ENCODE measurements around the gene PLEKHA8.

DNA sequence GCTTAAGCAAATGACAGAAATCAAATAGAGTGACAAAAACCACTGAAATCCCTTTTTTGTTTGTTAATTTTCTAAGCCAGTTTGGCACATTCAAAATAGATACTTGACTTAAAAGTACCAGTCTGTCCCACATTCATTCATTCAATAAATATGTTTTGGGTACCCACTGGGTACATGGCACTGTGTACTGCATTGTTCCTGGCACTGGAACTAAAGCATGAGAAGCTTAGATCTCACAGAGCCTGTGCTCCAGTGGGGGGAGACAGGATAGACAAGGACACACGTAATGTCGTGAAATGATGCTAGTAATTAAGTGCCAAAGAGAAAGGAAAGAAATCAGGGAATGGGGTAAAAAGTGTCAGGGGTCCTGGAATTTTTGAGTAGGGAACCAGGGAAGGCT, 119.6 kb downstream of the PLEKHA8 start:
- TF ChIP-seq, protein P1, sequence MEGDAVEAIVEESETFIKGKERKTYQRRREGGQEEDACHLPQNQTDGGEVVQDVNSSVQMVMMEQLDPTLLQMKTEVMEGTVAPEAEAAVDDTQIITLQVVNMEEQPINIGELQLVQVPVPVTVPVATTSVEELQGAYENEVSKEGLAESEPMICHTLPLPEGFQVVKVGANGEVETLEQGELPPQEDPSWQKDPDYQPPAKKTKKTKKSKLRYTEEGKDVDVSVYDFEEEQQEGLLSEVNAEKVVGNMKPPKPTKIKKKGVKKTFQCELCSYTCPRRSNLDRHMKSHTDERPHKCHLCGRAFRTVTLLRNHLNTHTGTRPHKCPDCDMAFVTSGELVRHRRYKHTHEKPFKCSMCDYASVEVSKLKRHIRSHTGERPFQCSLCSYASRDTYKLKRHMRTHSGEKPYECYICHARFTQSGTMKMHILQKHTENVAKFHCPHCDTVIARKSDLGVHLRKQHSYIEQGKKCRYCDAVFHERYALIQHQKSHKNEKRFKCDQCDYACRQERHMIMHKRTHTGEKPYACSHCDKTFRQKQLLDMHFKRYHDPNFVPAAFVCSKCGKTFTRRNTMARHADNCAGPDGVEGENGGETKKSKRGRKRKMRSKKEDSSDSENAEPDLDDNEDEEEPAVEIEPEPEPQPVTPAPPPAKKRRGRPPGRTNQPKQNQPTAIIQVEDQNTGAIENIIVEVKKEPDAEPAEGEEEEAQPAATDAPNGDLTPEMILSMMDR (IDR thresholded peaks at IDR 0.05): no peak
- TF ChIP-seq POLR2AphosphoS5 (IDR thresholded peaks at IDR 0.05) (no peak), EP300 (IDR thresholded peaks at IDR 0.05) (no peak)
